Stimulated activated CD8-positive, alpha-beta memory T cell treated with anti-CD3 and anti-CD28 coated beads, Interleukin-7, amount 100 ng/mL, for 1 hour (primary cell): ENCODE results near the gene ANKRD31.
"Not testable (repeated sequence)": the region's sequence is repeated elsewhere in the genome, so short reads cannot be mapped to it uniquely, and the experiment has no call there.

Experiments
- DNase-seq, 2 donors: peaks; one replicate each; pipeline ENCODE4 v3.0.0-alpha.2; 2020; ENCODE audit warnings: low read depth in 2 of 2

The ANKRD31 gene

DNA sequence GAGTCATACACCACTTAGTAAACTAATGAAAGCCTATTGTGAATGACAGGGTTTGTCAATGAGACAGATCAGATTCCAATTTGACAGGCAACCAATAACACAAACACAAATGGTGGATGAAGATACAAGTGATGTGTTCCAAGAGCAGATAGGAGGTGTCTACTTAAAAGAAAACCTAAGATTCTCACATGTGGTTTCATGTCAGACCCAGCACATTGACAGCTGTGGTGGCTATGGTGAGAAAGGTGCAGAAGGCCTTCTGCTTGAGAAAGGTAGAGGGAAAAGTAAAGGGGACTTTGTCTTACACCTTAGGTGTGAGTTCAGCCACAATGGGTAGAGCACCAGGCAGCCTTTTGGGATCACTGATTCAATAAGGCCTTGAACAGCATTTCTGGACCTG, 11.2 kb downstream of the ANKRD31 start:
- no peak for DNase-seq

DNA sequence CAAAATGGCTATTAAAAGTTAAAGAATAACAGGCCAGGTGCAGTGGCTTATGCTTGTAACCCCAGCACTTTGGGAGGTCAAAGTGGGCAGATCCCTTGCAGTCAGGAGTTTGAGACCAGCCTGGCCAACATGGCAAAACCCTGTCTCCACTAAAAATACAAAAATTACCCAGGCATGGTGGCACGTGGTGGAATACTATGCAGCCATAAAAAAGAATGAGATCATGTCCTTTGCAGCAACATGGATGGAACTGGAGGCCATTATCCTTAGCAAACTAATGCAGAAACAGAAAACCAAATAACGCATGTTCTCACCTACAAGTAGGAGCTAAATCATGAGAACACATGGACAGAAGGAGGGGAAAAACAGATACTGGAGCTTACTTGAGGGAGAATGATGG, 15.9 kb downstream of the ANKRD31 start:
- DNase-seq, result not testable (repeated sequence)

DNA sequence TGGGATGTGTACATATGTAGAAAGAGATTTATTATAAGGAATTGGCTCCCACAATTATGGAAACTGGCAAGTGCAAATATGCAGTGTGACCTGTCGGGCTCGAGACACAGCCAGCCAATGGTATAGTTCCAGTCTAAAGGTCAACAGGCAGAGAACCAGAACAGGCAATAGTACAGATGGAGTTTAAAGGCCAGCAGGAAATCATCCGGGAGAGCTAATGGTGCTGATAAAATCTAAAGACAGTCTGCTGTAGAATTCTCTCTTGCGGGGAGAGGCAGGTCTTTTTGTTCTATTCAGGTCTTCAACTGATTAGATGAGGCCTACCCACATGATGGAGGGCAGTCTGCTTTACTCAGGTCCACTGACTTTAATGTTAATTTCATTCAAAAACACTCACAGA, 21.8 kb downstream of the ANKRD31 start:
- DNase-seq, result no peak

DNA sequence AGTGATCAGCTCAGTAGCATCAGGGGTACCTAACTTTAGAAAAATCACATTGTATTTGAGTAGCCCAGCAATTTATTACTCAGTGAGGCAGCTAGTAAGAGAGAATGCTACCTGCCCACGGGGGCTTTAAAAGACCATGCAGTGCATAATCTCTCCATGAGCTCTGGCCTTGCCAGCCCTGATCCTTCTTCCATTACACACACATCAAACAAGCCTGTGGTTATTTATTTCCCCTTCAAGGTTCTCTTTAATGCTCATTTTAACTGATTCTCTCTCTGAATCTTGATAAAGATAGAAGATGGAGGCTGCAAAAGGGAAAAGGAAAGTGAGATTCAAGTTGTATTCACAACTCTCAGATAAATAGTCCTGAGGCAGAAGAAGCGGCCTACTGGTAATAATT, 22.3 kb downstream of the ANKRD31 start:
- no peak for DNase-seq

DNA sequence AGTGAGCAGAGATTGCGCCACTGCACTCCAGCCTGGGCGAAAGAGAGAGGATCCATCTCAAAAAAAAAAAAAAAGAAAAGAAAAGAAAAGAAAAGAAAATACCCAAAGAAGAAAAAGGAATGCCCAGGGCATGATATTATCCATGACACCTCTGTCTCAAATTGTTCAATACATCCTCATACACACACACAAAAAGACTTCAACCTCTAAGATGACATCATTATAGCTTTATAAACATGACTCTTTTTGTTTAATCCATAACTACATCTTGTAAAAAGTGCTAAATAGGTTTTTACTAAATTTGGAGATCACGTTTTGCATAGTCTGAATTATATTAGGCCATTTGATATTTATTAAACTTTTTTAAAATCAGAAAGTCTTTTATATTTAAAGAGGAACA, 33.1 kb downstream of the ANKRD31 start:
- no peak for DNase-seq

- no peak for DNase-seq
Observed at GRCh38 chr5:75202935-75203334, 33.7 kb downstream of the ANKRD31 start.

DNA sequence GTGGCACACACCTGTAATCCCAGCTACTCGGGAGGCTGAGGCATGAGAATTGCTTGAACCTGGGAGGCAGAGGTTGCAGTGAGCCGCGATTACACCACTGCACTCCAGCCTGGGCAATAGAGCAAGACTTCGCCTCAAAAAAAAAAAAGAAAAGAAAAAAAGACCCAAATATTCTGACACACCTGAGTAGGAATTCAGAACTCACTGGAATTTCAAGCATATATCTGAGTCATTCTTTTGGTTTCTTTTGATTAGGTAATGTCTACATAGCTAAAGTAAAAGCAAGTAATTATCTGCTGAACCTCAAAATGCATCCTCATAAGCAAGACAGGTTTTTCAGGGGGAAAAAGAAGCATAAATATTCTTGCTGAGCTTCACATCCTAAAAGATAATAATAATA, 35.9 kb downstream of the ANKRD31 start:
- no peak for DNase-seq

DNA sequence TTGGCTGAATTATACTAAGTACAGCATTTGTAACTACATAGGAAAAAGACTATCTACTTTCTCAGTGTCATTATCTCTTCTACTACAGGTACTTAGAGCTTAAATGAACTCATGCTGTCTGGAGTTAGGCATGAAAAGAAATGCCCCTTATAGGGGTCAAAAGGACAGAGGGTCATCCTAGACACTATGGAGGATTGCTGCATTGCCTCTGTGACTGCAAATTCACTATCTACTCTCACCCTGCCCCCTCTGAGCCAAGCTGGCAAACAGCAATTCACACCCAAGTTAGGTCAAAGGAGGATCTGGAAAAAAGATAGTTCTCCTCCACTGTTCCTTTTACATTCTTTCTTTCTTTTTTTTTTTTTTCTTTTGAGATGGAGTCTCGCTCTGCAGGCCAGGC, 36.7 kb downstream of the ANKRD31 start:
- DNase-seq, result no peak

- no peak for DNase-seq
Observed at GRCh38 chr5:75199071-75199470, 37.6 kb downstream of the ANKRD31 start.

DNA sequence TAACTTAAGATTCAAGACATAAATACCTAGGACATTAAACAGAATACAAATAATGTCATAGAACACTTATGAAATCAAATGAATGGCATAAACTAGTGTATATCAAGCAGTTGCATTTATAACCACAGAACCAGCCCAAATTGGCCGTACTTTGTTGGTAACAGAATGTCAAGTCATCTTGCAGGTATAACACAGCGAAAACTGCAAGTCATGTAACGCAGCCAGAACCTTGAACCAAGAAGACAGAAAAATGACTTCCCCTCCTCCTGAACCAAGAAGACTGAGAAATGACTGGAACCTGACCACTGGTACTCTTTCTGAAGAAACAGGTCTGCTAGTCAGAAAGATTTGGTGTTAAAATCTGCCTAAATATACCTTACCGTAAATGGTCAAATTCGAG, 38.9 kb downstream of the ANKRD31 start:
- DNase-seq, result no peak

- DNase-seq, result no peak
Observed at GRCh38 chr5:75192804-75193203, 43.9 kb downstream of the ANKRD31 start.

DNA sequence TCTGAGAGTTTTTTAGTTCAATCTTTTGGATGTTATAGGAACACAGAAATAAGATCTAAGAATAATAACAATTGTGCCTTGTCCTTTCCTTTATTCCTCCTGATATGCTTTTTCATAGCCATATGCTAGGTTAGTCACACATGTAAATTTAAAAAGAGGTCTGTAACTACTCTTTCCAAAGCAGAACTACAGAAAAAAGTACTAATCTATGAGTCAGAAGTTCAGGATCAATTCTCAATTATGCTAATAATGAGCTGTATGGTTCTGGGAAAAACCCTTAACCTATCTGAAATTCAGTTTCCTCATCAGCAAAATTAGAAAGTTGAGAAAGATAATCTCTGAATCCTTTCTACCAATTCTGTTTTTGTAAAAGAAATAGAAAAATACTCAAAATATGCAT, 44.4 kb downstream of the ANKRD31 start:
- no peak for DNase-seq

DNA sequence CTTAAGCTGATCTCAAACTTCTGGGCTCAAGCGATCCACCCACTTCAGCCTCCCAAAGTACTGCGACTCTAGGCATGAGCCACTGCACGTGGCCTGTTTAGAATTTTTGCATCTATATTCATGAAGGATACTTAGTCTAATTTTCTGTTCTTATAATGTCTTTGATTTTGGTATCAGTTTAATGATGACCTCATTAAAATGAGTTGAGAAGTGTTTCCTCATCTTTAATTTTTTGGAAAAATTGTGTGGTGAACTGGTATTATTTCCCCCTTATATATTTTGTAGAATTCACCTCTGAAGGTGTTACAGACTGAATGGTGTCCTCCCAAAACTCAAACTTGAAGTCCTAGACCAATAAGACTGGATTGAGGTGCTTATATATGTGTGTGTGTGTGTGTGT, 46.5 kb downstream of the ANKRD31 start:
- no peak for DNase-seq

DNA sequence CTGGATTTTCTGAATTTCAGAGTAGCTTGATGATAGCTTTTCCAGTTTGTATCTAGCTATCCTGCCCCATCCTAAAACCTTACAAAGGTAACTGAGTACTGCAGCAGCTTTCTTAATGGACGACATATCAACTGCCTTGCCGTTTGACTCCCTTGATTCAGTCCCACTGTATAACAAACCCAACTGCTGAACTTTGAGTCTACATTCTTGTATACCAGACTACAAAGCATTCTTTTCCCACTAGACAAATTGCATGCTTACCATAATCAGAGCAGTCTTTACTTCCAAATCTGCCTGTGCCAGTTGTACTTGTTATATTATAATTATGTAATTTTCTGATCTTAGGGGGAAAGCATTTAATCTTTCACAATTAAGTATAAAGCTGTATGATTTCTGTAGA, 47.3 kb downstream of the ANKRD31 start:
- no peak for DNase-seq

- DNase-seq, result no peak
Observed at GRCh38 chr5:75185763-75186162, 50.9 kb downstream of the ANKRD31 start.

DNA sequence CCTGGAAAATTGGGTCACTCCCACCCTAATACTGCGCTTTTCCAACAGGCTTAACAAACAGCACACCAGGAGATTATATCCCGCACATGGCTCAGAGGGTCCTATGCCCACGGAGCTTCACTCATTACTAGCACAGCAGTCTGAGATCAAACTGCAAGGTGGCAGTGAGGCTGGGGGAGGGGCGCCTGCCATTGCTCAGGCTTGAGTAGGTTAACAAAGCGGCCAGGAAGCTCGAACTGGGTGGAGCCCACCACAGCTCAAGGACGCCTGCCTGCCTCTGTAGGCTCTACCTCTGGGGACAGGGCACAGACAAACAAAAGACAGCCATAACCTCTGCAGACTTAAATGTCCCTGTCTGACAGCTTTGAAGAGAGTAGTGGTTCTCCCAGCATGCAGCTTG, 60.7 kb downstream of the ANKRD31 start:
- DNase-seq, result not testable (repeated sequence)

GRCh38 chr5:75174872-75175271, 61.8 kb downstream of the ANKRD31 start:
- not testable (repeated sequence) for DNase-seq

DNA sequence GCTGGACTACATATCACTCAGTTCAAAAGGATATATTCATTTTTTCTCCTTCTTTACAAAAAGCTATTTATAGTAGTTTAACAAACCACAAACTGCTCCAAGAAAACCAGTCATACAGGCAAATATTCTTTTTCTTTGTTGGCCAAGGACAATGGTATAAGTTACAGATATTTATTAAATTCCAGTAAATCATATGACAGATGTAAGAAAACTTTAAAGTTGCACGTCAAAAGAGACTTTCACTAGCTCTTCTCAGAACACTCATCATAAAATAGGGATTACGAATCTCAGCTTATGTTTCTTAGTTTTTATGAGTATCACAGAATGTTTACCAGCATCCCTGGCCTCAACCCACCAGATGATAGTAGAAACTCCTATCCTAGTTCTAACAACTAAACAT, 67.2 kb downstream of the ANKRD31 start:
- DNase-seq, result no peak

DNA sequence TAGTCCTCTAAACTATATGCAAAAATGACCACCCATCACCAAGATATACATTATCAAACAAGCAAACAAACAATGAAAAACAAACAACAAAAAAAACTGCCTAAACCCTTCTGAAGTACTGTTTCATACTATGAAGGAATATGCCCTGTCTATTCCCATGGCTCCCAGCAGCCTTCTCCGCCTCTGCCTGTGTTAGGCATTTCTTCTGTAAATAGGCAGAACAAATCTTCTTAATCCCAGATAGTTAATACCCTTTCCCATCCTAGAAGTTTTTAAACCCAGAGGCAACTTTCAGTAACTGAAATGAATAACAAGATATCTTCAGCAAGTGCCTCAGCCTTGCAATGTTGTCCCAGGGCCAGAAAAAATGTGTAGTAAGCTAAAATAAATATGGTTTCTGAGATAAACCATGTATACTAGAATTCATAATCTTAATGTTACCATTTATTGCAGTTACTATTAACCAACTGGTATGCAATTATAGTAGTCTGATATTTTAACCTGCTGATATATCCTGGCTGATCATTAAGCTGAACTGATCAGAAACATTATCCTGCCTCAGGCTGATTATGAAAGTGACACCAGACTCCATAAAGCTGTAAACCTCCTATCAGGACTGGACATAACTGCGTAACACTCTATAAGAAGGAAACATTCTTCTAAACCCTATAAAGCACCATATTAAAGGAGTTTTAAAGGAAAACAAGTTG, 68.5 kb downstream of the ANKRD31 start:
- no peak for DNase-seq

DNA sequence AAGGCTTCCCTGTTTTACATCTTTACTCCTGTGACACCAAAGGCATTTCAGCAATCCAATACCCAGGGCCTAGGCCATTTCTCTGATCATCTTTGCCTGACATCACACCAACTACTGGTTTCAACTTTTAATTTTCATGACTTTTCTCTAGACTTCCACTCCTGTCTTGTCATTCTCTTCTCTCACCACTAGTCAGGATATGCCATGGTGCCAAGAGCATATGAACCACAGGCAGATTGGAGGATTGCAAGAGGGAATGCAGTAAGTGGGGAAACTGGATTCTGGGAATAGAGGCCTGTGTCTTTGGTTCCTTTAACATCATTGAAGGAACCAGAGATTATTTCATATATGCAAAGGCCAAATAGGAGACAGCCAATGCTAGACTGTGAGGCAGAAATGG, 69.3 kb downstream of the ANKRD31 start:
- no peak for DNase-seq

DNA sequence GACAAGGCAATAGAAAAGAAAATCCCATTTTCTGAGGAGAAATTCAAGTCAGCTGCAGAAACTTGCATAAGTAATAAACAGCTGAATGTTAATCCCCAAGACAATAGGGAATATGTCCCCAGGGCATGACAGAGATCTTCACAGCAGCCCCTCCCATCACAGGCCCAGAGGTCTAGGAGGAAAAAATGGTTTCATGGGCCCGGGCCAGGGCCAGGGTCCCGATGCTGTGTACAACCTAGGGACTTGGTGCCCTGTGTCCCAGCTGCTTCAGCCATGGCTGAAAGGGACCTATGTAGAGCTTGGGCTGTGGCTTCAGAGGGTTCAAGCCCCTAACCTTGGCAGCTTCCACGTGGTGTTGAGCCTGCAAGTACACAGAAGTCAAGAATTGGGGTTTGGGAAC, 75.2 kb downstream of the ANKRD31 start:
- DNase-seq, result not testable (repeated sequence)

GRCh38 chr5:75156585-75156984, 80.1 kb downstream of the ANKRD31 start:
- no peak for DNase-seq

DNA sequence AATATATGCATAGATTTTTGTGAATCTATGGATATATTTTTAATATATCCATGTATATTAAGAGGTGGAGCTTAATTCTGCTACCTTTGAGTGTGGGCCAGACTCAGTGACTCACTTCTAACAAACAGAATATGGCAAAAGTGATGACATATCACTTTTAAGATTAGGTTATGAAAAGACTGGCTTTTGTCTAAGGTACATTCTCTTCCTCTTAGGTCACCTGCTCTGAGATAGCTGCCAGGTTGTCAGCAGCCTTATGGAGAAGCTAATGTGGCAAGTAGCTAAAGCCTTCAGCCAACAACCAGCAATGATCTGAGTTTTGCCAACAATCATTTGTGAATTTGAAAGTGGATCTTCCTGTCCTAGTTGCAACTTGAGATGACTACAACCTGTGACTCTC, 83.8 kb downstream of the ANKRD31 start:
- DNase-seq, result no peak

DNA sequence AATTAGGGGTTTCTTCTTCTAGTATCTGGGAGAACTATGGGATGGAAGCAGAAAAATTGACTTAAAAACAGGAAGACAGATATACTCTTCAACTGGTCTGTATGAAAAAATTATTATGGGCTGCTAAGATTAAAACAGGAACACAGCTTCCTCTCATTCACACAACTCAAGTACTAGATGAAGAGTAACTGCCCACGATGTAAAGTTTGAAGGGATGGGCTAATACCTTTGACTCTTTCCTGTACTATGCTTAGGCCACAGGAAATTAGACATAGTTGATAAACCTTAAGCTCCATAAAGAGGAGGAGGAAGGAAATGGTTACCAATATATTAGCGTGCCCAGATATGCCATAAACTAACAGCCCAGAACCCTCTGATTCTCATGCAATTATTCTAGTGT, 88.6 kb downstream of the ANKRD31 start:
- no peak for DNase-seq
